Endothelial cell of umbilical vein (primary cell): ENCODE data around the gene PTPN14. TPM values are rescaled to one million over a fixed set of nuclear protein-coding genes. Genes with fewer than 3 reads are reported as not detected.

Experiments
- BruUV-seq: library from RNA; stranded (reverse); fragments of 400-500 nt; replicated peaks from 2 replicates; lab custom pipeline; 2021; lab: Mats Ljungman, UMichigan
- CTCF ChIA-PET: fragments of 300-600, 350-600 bp; sonication (Branson Sonifier 250); formaldehyde crosslinking; loops from one replicate; lab custom pipeline; 2021; ENCODE audit warnings: antibody characterized with exemption, inconsistent platforms; lab: Charles Lee
- POLR2A ChIA-PET: fragments of 300-600, 350-600 bp; sonication (Branson Sonifier 250); formaldehyde crosslinking; loops from one replicate; lab custom pipeline; 2021; ENCODE audit warnings: antibody characterized with exemption, inconsistent platforms; lab: Charles Lee
- DNase-seq: peaks from one replicate; pipeline ENCODE4 v3.0.0-alpha.2; 2011; ENCODE audit warnings: low read depth, low spot score
- FAIRE-seq: peaks from 2 replicates; lab custom pipeline; 2011; peaks lifted over from hg19 to GRCh38; lab: Jason Lieb, UNC
- H2AFZ ChIP-seq: 2 replicates; pipeline ENCODE4 v1.6.0; 2012; ENCODE audit warnings: low read depth, low read length, control low read depth, inconsistent platforms
- H3K27ac ChIP-seq: 2 replicates; pipeline ENCODE4 v1.5.1; 2011; ENCODE audit warnings: low read depth, mild to moderate bottlenecking, control low read depth, low read length, moderate library complexity; ENCODE audit not compliant: insufficient read depth
- H3K27me3 ChIP-seq, 2 experiments: 2 replicates each; pipeline versions ENCODE4 v1.6.0 to v1.6.1; 2011; ENCODE audit warnings: low read length in 2 of 2, mixed read lengths in 1 of 2; ENCODE audit not compliant: control insufficient read depth in 2 of 2, insufficient read depth in 2 of 2
- H3K36me3 ChIP-seq, 2 experiments: 2 replicates in 1 of 2; 3 replicates in 1 of 2; pipeline ENCODE4 v1.5.1; 2011; ENCODE audit warnings: low read length in 2 of 2, mild to moderate bottlenecking in 1 of 2, moderate library complexity in 1 of 2; ENCODE audit not compliant: control insufficient read depth in 2 of 2, insufficient read depth in 2 of 2; ENCODE audit errors: extremely low read depth in 1 of 2
- H3K4me1 ChIP-seq: 3 replicates; pipeline ENCODE4 v1.5.1; 2011; ENCODE audit warnings: mild to moderate bottlenecking, low read length; ENCODE audit not compliant: control insufficient read depth, insufficient read depth; ENCODE audit errors: extremely low read depth
- H3K4me2 ChIP-seq: 2 replicates; pipeline ENCODE4 v1.6.1; 2011; ENCODE audit warnings: low read length, control low read depth, mixed read lengths; ENCODE audit not compliant: insufficient read depth
- H3K4me3 ChIP-seq, 3 experiments: fragments of 200-600 bp in 1 of 3; sonication (generic), shearing (Covaris generic) in 1 of 3; replicated peaks in 1 of 3; 2 replicates each; pipeline ENCODE4 v1.5.1; 2011 to 2016; ENCODE audit warnings: control low read depth in 3 of 3, low read length in 3 of 3, mild to moderate bottlenecking in 2 of 3, inconsistent platforms in 1 of 3, low read depth in 1 of 3, moderate library complexity in 1 of 3; ENCODE audit not compliant: insufficient read depth in 1 of 3
- H3K79me2 ChIP-seq: 2 replicates; pipeline ENCODE4 v1.6.0; 2012; ENCODE audit warnings: low read length, inconsistent platforms; ENCODE audit not compliant: control insufficient read depth, insufficient read depth
- H3K9ac ChIP-seq: replicated peaks from 2 replicates; pipeline ENCODE3; 2011; ENCODE audit warnings: low read length, control low read depth; ENCODE audit not compliant: insufficient read depth; ENCODE audit errors: extremely low read depth
- H3K9me1 ChIP-seq: replicated peaks from 3 replicates; pipeline ENCODE4 v1.6.0; 2011; ENCODE audit warnings: mild to moderate bottlenecking, low read length; ENCODE audit not compliant: control insufficient read depth, insufficient read depth; ENCODE audit errors: extremely low read depth
- H3K9me3 ChIP-seq: replicated peaks from 2 replicates; pipeline ENCODE4 v1.5.1; 2012; ENCODE audit warnings: low read length, inconsistent platforms; ENCODE audit not compliant: control insufficient read depth, insufficient read depth
- H4K20me1 ChIP-seq: replicated peaks from 2 replicates; pipeline ENCODE3; 2011; ENCODE audit warnings: mild to moderate bottlenecking, low read length; ENCODE audit not compliant: control insufficient read depth, insufficient read depth; ENCODE audit errors: extremely low read depth
- CTCF ChIP-seq, 2 donors: IDR thresholded peaks; 1 replicate in 1 of 2; 2 replicates in 1 of 2; pipeline ENCODE4 v1.5.1; 2011; ENCODE audit warnings: low read length in 2 of 2, mild to moderate bottlenecking in 2 of 2, moderate library complexity in 2 of 2, control low read depth in 1 of 2, inconsistent platforms in 1 of 2, low read depth in 1 of 2; ENCODE audit not compliant: insufficient read depth in 1 of 2; ENCODE audit errors: extremely low read depth in 1 of 2
- EZH2 ChIP-seq: IDR thresholded peaks from 2 replicates; pipeline ENCODE4 v1.6.1; 2012; ENCODE audit warnings: borderline replicate concordance, low read depth, mild to moderate bottlenecking, moderate library complexity, low read length, inconsistent platforms; ENCODE audit not compliant: severe bottlenecking
- GATA2 ChIP-seq: IDR thresholded peaks from 2 replicates; pipeline ENCODE4 v1.7.0; 2011; ENCODE audit warnings: low read depth, mild to moderate bottlenecking, moderate library complexity, mixed read lengths, low read length; ENCODE audit not compliant: insufficient read length, insufficient read depth
- JUN ChIP-seq: IDR thresholded peaks from 2 replicates; pipeline ENCODE4 v1.6.1; 2011; ENCODE audit warnings: borderline replicate concordance, low read depth; ENCODE audit not compliant: insufficient read length, insufficient read depth
- MYC ChIP-seq: IDR thresholded peaks from one replicate; pipeline ENCODE4 v1.6.1; 2011; ENCODE audit warnings: mild to moderate bottlenecking, low read depth, low read length
- POLR2A ChIP-seq: IDR thresholded peaks from 2 replicates; pipeline ENCODE4 v1.6.1; 2012; ENCODE audit warnings: low read depth, mild to moderate bottlenecking, control low read depth, low read length
- POLR2AphosphoS5 ChIP-seq: IDR thresholded peaks from 2 replicates; pipeline ENCODE4 v1.6.1; 2012; ENCODE audit warnings: low read depth, mild to moderate bottlenecking, control low read depth, low read length, moderate library complexity; ENCODE audit not compliant: insufficient read depth
- dilution Hi-C: fragments of 300-500 bp; cut with MboI; formaldehyde crosslinking; loops from one replicate; pipeline ENCODE4 v1.15.0; 2019; ENCODE audit warnings: low sequenced_read_pairs; ENCODE audit not compliant: extremely low pct_ligation_motif_present
- intact Hi-C: fragments of 100-400 bp; cut with micrococcal nuclease; formaldehyde crosslinking; loops from one replicate; pipeline ENCODE4 v1.10.0; 2022
- polyA plus RNA-seq, 4 experiments: library from polyadenylated mRNA; depleted of rRNA in 3 of 4; stranded (reverse) in 3 of 4; unstranded in 1 of 4; fragments of >200 nt; gene quantifications; 2 replicates each; pipeline versions ENCODE4 v1.2.1 to v1.2.3, GENCODE V29; 2011 to 2012; ENCODE audit warnings: missing spikeins in 1 of 4
- total RNA-seq: library from RNA; stranded (reverse); gene quantifications from 2 replicates; pipeline ENCODE4 v1.2.3, GENCODE V29; 2021
- TF ChIP-seq, protein P1 (sequence below): IDR thresholded peaks from 2 replicates; pipeline ENCODE4 v1.6.1; 2011; ENCODE audit not compliant: insufficient read depth, insufficient read length

PTPN14 gene
- total and polyA plus RNA-seq, 2 donors (not counting 3 experiments of a cell fraction or from before 2014, with no cell fraction given) = 18.5 to 93.0 TPM

DNA sequence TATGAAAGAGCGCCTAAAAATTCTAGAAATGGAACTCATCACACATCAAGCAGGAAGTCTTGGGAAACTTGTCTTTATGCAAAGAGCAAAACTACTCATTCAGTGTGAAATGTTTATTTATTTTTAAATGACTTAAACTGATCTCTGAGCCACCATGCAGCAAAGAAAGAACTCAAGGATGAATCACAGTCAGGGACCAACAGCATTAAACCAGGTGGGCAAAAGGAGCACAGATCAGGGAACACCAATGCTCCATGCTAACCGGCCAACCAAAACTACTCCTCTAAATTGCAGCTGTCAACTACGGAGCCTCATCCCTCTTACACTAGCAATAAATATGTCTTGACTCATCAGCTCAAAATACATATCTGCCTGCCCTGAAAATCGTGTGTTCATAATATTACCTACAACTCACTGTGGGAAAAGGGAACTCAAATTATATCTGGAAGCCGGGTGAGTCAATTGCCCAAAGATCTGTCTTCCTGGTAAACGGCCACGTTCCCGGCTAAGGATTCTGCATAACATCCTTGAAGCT is 129.2 kb downstream of the PTPN14 start:
- H3K9me3 ChIP-seq = no peaks in the 10 kb centered on the region
- H3K4me1 ChIP-seq = peaks cover 36% of the 10 kb centered on the region
- no peak overlapping the region for H3K9ac ChIP-seq
- no peaks in the 10 kb centered on the region for H3K36me3 ChIP-seq
- FAIRE-seq = peak; percentile 59
- ChIA-PET POLR2A (interaction anchor here (0.6 kb wide), 1 partner anchor 104 kb away, joined by 3 read pairs; no protein-coding TSS in a partner anchor), CTCF (interaction anchor here (0.8 kb wide), 1 partner anchor 18 kb away, joined by 4 read pairs; no protein-coding TSS in a partner anchor)
- intact Hi-C loops (no loop called here), dilution Hi-C loops (no loop called here)
- H2AFZ ChIP-seq = no peak overlapping the region
- H3K4me3 ChIP-seq = no peak overlapping the region
- peaks cover 72% of the 10 kb centered on the region for H3K79me2 ChIP-seq
- no TSS peak for BruUV-seq
- no peak for DNase-seq
- no peak overlapping the region for H3K4me2 ChIP-seq
- H4K20me1 ChIP-seq = no peaks in the 10 kb centered on the region
- no peaks in the 10 kb centered on the region for H3K9me1 ChIP-seq
- no peak overlapping the region for H3K27ac ChIP-seq
- TF ChIP-seq POLR2AphosphoS5 (no peak), CTCF (IDR thresholded peaks at IDR 0.05; ENCODE audit: extremely low read depth in 1 of 2, insufficient read depth in 1 of 2, low read depth in 1 of 2, low read length in 2 of 2) (no peak), JUN (no peak), MYC (no peak), POLR2A (no peak), EZH2 (no peak), GATA2 (no peak)
- TF ChIP-seq, protein P1, sequence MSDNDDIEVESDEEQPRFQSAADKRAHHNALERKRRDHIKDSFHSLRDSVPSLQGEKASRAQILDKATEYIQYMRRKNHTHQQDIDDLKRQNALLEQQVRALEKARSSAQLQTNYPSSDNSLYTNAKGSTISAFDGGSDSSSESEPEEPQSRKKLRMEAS = no peak
- no peaks in the 10 kb centered on the region for H3K27me3 ChIP-seq
